SU-DHL-6 (cell line): ENCODE data around the gene SPSB1.

Experiments used
- H2AFZ ChIP-seq: fragments of 200-600 bp; sonication (generic); 2 replicates; pipeline ENCODE4 v1.6.1; 2014; ENCODE audit warnings: low read depth, mild to moderate bottlenecking, moderate library complexity, mixed read lengths, antibody characterized with exemption, low read length; ENCODE audit not compliant: severe bottlenecking
- H3F3A ChIP-seq: fragments of 200-600 bp; shearing (Covaris generic); 2 replicates; pipeline ENCODE4 v1.6.0; 2016; ENCODE audit warnings: antibody characterized with exemption, mild to moderate bottlenecking; ENCODE audit not compliant: insufficient read depth
- H3K27ac ChIP-seq: fragments of 200-600 bp; sonication (generic); 2 replicates; pipeline ENCODE4 v1.5.1; 2016; ENCODE audit warnings: low read depth, mild to moderate bottlenecking, low read length, moderate library complexity, mixed read lengths
- H3K27me3 ChIP-seq: fragments of 200-600 bp; sonication (generic), shearing (Covaris generic); 2 replicates; pipeline ENCODE4 v1.6.0; 2014; ENCODE audit warnings: mild to moderate bottlenecking, low read length
- H3K36me3 ChIP-seq: fragments of 200-600 bp; sonication (generic); 2 replicates; pipeline ENCODE4 v1.6.1; 2014; ENCODE audit warnings: mild to moderate bottlenecking, low read length, mixed read lengths
- H3K4me2 ChIP-seq: fragments of 300-600, 200-600 bp; shearing (Covaris generic), sonication (generic); 2 replicates; pipeline ENCODE4 v1.6.0; 2014; ENCODE audit warnings: low read length, low read depth, mild to moderate bottlenecking; ENCODE audit not compliant: poor library complexity, severe bottlenecking
- H3K4me3 ChIP-seq: fragments of 200-600 bp; sonication (generic); 2 replicates; pipeline ENCODE4 v1.5.1; 2014; ENCODE audit warnings: antibody characterized with exemption, low read length, mild to moderate bottlenecking, mixed read lengths; ENCODE audit not compliant: insufficient read depth, poor library complexity, severe bottlenecking
- H3K79me2 ChIP-seq: fragments of 200-600 bp; sonication (generic); 2 replicates; pipeline ENCODE4 v1.6.1; 2014; ENCODE audit warnings: mild to moderate bottlenecking, low read length, moderate library complexity; ENCODE audit not compliant: insufficient read depth
- H3K9ac ChIP-seq: fragments of 200-600 bp; sonication (generic); 2 replicates; pipeline ENCODE4 v1.7.0; 2014; ENCODE audit warnings: mild to moderate bottlenecking, low read length
- H3K9me2 ChIP-seq: fragments of 200-600 bp; sonication (generic); replicated peaks from 2 replicates; pipeline ENCODE4 v1.6.1; 2014; ENCODE audit warnings: low read length; ENCODE audit not compliant: insufficient read depth
- H3K9me3 ChIP-seq: fragments of 200-600 bp; sonication (generic); 2 replicates; pipeline ENCODE4 v1.6.1; 2014; ENCODE audit warnings: low read length, mixed read lengths; ENCODE audit not compliant: insufficient read depth
- H4K20me1 ChIP-seq: fragments of 200-600 bp; sonication (generic); 2 replicates; pipeline ENCODE4 v1.6.1; 2014; ENCODE audit warnings: low read depth, mild to moderate bottlenecking, antibody characterized with exemption, low read length, moderate library complexity, mixed read lengths
- EZH2phosphoT487 ChIP-seq: fragments of 200-600 bp; sonication (generic), shearing (Covaris generic); conservative IDR thresholded peaks from 2 replicates; pipeline ENCODE4 v1.6.1; 2018; ENCODE audit warnings: mild to moderate bottlenecking, antibody characterized with exemption, low read length, moderate library complexity, mixed read lengths
- TF ChIP-seq, protein P1 (sequence below): fragments of 200-600 bp; sonication (generic); IDR thresholded peaks from one replicate; pipeline ENCODE4 v1.5.1; 2017; ENCODE audit warnings: antibody characterized with exemption, mild to moderate bottlenecking, low read length, moderate library complexity; ENCODE audit not compliant: insufficient read depth, poor library complexity, severe bottlenecking

The SPSB1 gene

GRCh38 chr1:9347095-9347850 lies 54.6 kb downstream of the SPSB1 start:
- Histone ChIP-seq H3K36me3 (no peaks in the 10 kb centered on the region), H3K9me3 (no peaks in the 10 kb centered on the region), H3K9me2 (no peaks in the 10 kb centered on the region), H4K20me1 (no peaks in the 10 kb centered on the region), H3K79me2 (no peaks in the 10 kb centered on the region), H3K9ac (no peak overlapping the region), H2AFZ (no peak overlapping the region), H3K27me3 (no peaks in the 10 kb centered on the region), H3F3A (no peaks in the 10 kb centered on the region), H3K27ac (no peak overlapping the region), H3K4me3 (no peak overlapping the region), H3K4me2 (no peak overlapping the region)
- no peak for TF ChIP-seq EZH2phosphoT487
- TF ChIP-seq, protein P1, sequence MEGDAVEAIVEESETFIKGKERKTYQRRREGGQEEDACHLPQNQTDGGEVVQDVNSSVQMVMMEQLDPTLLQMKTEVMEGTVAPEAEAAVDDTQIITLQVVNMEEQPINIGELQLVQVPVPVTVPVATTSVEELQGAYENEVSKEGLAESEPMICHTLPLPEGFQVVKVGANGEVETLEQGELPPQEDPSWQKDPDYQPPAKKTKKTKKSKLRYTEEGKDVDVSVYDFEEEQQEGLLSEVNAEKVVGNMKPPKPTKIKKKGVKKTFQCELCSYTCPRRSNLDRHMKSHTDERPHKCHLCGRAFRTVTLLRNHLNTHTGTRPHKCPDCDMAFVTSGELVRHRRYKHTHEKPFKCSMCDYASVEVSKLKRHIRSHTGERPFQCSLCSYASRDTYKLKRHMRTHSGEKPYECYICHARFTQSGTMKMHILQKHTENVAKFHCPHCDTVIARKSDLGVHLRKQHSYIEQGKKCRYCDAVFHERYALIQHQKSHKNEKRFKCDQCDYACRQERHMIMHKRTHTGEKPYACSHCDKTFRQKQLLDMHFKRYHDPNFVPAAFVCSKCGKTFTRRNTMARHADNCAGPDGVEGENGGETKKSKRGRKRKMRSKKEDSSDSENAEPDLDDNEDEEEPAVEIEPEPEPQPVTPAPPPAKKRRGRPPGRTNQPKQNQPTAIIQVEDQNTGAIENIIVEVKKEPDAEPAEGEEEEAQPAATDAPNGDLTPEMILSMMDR: no peak

- Histone ChIP-seq H4K20me1 (no peaks in the 10 kb centered on the region), H3K36me3 (no peaks in the 10 kb centered on the region), H3K9me3 (no peaks in the 10 kb centered on the region), H3F3A (no peaks in the 10 kb centered on the region), H3K9me2 (no peaks in the 10 kb centered on the region), H3K27ac (no peak overlapping the region), H3K4me3 (no peak overlapping the region), H3K79me2 (no peaks in the 10 kb centered on the region), H3K9ac (no peak overlapping the region), H3K4me2 (no peak overlapping the region), H3K27me3 (no peaks in the 10 kb centered on the region), H2AFZ (no peak overlapping the region)
- TF ChIP-seq, protein P1: no peak
- TF ChIP-seq EZH2phosphoT487: no peak
Measured at GRCh38 chr1:9349331-9349851, 56.7 kb downstream of the SPSB1 start.

- H3K79me2 ChIP-seq: no peaks in the 10 kb centered on the region
- TF ChIP-seq, protein P1: no peak
- TF ChIP-seq EZH2phosphoT487: no peak
- no peak overlapping the region for H3K27ac ChIP-seq
- no peak overlapping the region for H3K9ac ChIP-seq
- no peak overlapping the region for H3K4me2 ChIP-seq
- no peak overlapping the region for H3K4me3 ChIP-seq
- no peaks in the 10 kb centered on the region for H3K36me3 ChIP-seq
- H3F3A ChIP-seq: no peaks in the 10 kb centered on the region
- H3K9me3 ChIP-seq: no peaks in the 10 kb centered on the region
- no peaks in the 10 kb centered on the region for H3K9me2 ChIP-seq
- H4K20me1 ChIP-seq: no peaks in the 10 kb centered on the region
- no peaks in the 10 kb centered on the region for H3K27me3 ChIP-seq
- no peak overlapping the region for H2AFZ ChIP-seq
Measured at GRCh38 chr1:9350013-9350908, 57.6 kb downstream of the SPSB1 start.
